Heart right ventricle (tissue), 16 donors: ENCODE measurements around the gene VMO1. TPM values are rescaled to one million over a fixed set of nuclear protein-coding genes. Genes with fewer than 3 reads are reported as not detected.

Experiments
- ATAC-seq, 8 donors: fragments of 200-7000 bp; cut with Tn5 transposase; one replicate each; pipeline ENCODE4 v1.9.1; 2020; ENCODE audit warnings: mild to moderate bottlenecking in 8 of 8, moderate library complexity in 8 of 8, moderate number of reproducible peaks in 1 of 8
- DNase-seq, 2 donors: peaks; one replicate each; pipeline ENCODE4 v3.0.0-alpha.2; 2020
- H3K27ac ChIP-seq, 10 donors: fragments of 200-600 bp; sonication (generic) in 2 of 10; one replicate each; pipeline versions ENCODE4 v1.5.0 to v1.8.0; 2020 to 2022; ENCODE audit warnings: mild to moderate bottlenecking in 3 of 10
- H3K27me3 ChIP-seq, 7 donors: fragments of 200-600 bp; one replicate each; pipeline ENCODE4 v1.8.0; 2021 to 2022; ENCODE audit warnings: mild to moderate bottlenecking in 2 of 7
- H3K36me3 ChIP-seq, 9 donors: fragments of 200-600 bp; sonication (generic) in 1 of 9; one replicate each; pipeline versions ENCODE4 v1.5.0 to v1.8.0; 2020 to 2022; ENCODE audit warnings: mild to moderate bottlenecking in 2 of 9
- H3K4me1 ChIP-seq, 9 donors: fragments of 200-600 bp; sonication (generic) in 1 of 9; one replicate each; pipeline versions ENCODE4 v1.5.0 to v1.8.0; 2020 to 2022; ENCODE audit warnings: mild to moderate bottlenecking in 4 of 9
- H3K4me3 ChIP-seq, 10 donors: fragments of 200-600 bp; sonication (generic) in 2 of 10; one replicate each; pipeline versions ENCODE4 v1.5.0 to v1.8.0; 2020 to 2022; ENCODE audit warnings: mild to moderate bottlenecking in 7 of 10, moderate library complexity in 2 of 10
- H3K9me3 ChIP-seq, 11 donors: fragments of 200-600 bp in 10 of 11; sonication (generic) in 2 of 11; one replicate each; pipeline versions ENCODE4 v1.5.0 to v1.8.0; 2013 to 2022; ENCODE audit warnings: mild to moderate bottlenecking in 2 of 11, control low read depth in 1 of 11, moderate library complexity in 1 of 11
- CTCF ChIP-seq, 9 donors: fragments of 200-600 bp; sonication (generic) in 2 of 9; IDR thresholded peaks; one replicate each; pipeline versions ENCODE4 v1.5.0 to v1.8.0; 2021 to 2022; ENCODE audit warnings: antibody characterized with exemption in 9 of 9, mild to moderate bottlenecking in 5 of 9, moderate library complexity in 1 of 9
- WGBS, 2 donors: extraction: QIAGEN DNeasy Blood & Tissue Kit; methylation state at CpG; one replicate each; pipeline ENCODE4 v1.1.7; 2013; ENCODE audit warnings: inconsistent platforms in 1 of 2; 5-methylcytosine and 5-hydroxymethylcytosine counted together
- intact Hi-C, 10 donors: fragments of 100-400 bp; cut with DNase I; formaldehyde crosslinking; loops; one replicate each; pipeline versions ENCODE4 v1.11.1 to v1.14.2; 2022
- polyA plus RNA-seq, 2 donors: library from polyadenylated mRNA; stranded (reverse); fragments of 200-250 nt; gene quantifications; one replicate each; pipeline ENCODE4 v1.2.3, GENCODE V29; 2013
- total RNA-seq, 10 donors: library from RNA; stranded (reverse); fragmentation: NEBNext Ultra II Directional in 3 of 10; extraction: Animal tissue kit (Norgen Biotek cat#: 25700) in 3 of 10; gene quantifications; one replicate each; pipeline versions ENCODE4 v1.2.1 to v1.2.4, GENCODE V29; 2021 to 2023
- donor health status: Arrhythmogenic right ventricular cardiomyopathy.
- donor health status: ischemic (EF 13 %, LVEDD 7.1; RV severe dilation, severe dysfunction).
- donor health status: healthy with polysubstance abuse.
- donor health status: DM: no; HTN: yes; CAD: no.
- donor health status: DM: no; HTN: no; CAD: no.
- donor health status: ischemic (EF 25% LVEDD 6.9; RV normal size, moderate dysfunction).
- donor health status: ischemic (EF 25% LVEDD 5.7; RV mildly dilated, moderate dysfunction).
- donor health status: healthy.
- donor health status: DM: yes; HTN: yes; CAD: no.
- donor health status: Ischemic cardiomyopathy.
- donor health status: ischemic (EF 35%, LVEDD 5.7; RV mildly dilated, moderate dysfunction).
- donor health status: nonischemic (EF 11% LVEDD 7.7; RV severe dilation, severe dysfunction).
- donor health status: DM: yes; HTN: yes; CAD: no.
- donor health status: PGD.
- donor health status: ischemic (EF 29% LVEDD 5.4; RV normal size, mild dysfunction).
- donor health status: nonischemic (EF 23%, LVEDD 6.1; RV moderate dilation, normal function).

Gene VMO1
- total and polyA plus RNA-seq, 12 donors = 0.38 to 2.1 (median 0.64) TPM; not detected in 2

- WGBS, 2 donors = 73 to 77% methylated on average over 3 of the region's 3 CpGs
- H3K9me3 ChIP-seq = no peaks in the 10 kb centered on the region
- ATAC-seq (peak in 6 of 8 donors; percentile 26 to 70 (median 58)), DNase-seq (no peak)
- H3K27me3 ChIP-seq = peaks cover 0 to 10% (median 0%) of the 10 kb centered on the region in 7 donors
- no peaks in the 10 kb centered on the region for H3K36me3 ChIP-seq
- H3K4me1 ChIP-seq = peaks cover 0 to 33% (median 0%) of the 10 kb centered on the region in 9 donors
- intact Hi-C loops = no loop called here
- no peak for TF ChIP-seq CTCF (IDR thresholded peaks at IDR 0.05)
- peak overlapping the region in 4 of 10 donors; percentile 30 to 89 (median 48) for H3K27ac ChIP-seq
- no peak overlapping the region for H3K4me3 ChIP-seq
These were observed 21.6 kb downstream of the VMO1 start for GRCh38 chr17:4764595-4764994.

GRCh38 chr17:4759776-4760236 lies 26.4 kb downstream of the VMO1 start:
- no peak for TF ChIP-seq CTCF (IDR thresholded peaks at IDR 0.05)
- 67 to 70% methylated on average over 10 of the region's 10 CpGs for WGBS, 2 donors
- H3K27me3 ChIP-seq = peaks cover 0 to 24% (median 17%) of the 10 kb centered on the region in 7 donors
- H3K4me3 ChIP-seq = no peak overlapping the region
- ATAC-seq = peak in 7 of 8 donors; percentile 42 to 81 (median 69)
- no peaks in the 10 kb centered on the region for H3K9me3 ChIP-seq
- intact Hi-C loops = no loop called here
- peaks cover 0 to 10% (median 0%) of the 10 kb centered on the region in 9 donors for H3K4me1 ChIP-seq
- peak overlapping the region in 3 of 10 donors; percentile 28 to 73 (median 44) for H3K27ac ChIP-seq
- no peaks in the 10 kb centered on the region for H3K36me3 ChIP-seq
- DNase-seq = no peak

- DNase-seq (no peak), ATAC-seq (no peak)
- Histone ChIP-seq H3K36me3 (no peaks in the 10 kb centered on the region), H3K4me1 (peaks cover 0 to 19% (median 2%) of the 10 kb centered on the region in 9 donors), H3K27me3 (peaks cover 0 to 56% (median 46%) of the 10 kb centered on the region in 7 donors), H3K27ac (no peak overlapping the region), H3K9me3 (no peaks in the 10 kb centered on the region), H3K4me3 (no peak overlapping the region)
- intact Hi-C loops = no loop called here
- WGBS, 2 donors = 91 to 95% methylated on average over 1 of the region's 1 CpG
- no peak for TF ChIP-seq CTCF (IDR thresholded peaks at IDR 0.05)
These were observed 32.8 kb downstream of the VMO1 start for GRCh38 chr17:4753392-4753791.

GRCh38 chr17:4751932-4752331 lies 34.2 kb downstream of the VMO1 start:
- ATAC-seq (no peak), DNase-seq (no peak)
- Histone ChIP-seq H3K4me1 (peaks cover 0 to 34% (median 10%) of the 10 kb centered on the region in 9 donors), H3K27ac (no peak overlapping the region), H3K27me3 (peaks cover 0 to 56% (median 38%) of the 10 kb centered on the region in 7 donors), H3K4me3 (no peak overlapping the region), H3K36me3 (no peaks in the 10 kb centered on the region), H3K9me3 (no peaks in the 10 kb centered on the region)
- WGBS, 2 donors = 51 to 68% methylated on average over 5 of the region's 5 CpGs
- TF ChIP-seq CTCF (IDR thresholded peaks at IDR 0.05) = no peak
- intact Hi-C loops = no loop called here
